ENCODE data around the gene SPTBN5.

GRCh38 chr15:41840673-41841072 lies 53.2 kb downstream of the SPTBN5 start:
- no peak for TF ChIP-seq CTCF (conservative IDR thresholded peaks at IDR 0.05; ENCODE audit: low read length)
- TF ChIP-seq EZH2phosphoT487 (IDR thresholded peaks at IDR 0.05; ENCODE audit: borderline replicate concordance), result no peak

All from Loucy (cell line).